Left kidney (tissue), 2 donors: ENCODE results near the gene CAAP1. TPM values are rescaled to one million over a fixed set of nuclear protein-coding genes. Genes with fewer than 3 reads are reported as not detected.
"Not testable (repeated sequence)": the region's sequence is repeated elsewhere in the genome, so short reads cannot be mapped to it uniquely, and the experiment has no call there.

Experiments used
- DNase-seq: peaks from one replicate; pipeline ENCODE4 v3.0.0-alpha.2; 2013
- polyA plus RNA-seq: library from polyadenylated mRNA; unstranded; fragments of 120-200 nt; gene quantifications from one replicate; pipeline ENCODE4 v1.2.1, GENCODE V29; 2013; ENCODE audit not compliant: insufficient read length

CAAP1 gene
- polyA plus RNA-seq, 1 donor: 46.8 TPM

GRCh38 chr9:26856413-26857032 is 36.1 kb downstream of the CAAP1 start:
- peak; percentile 33 for DNase-seq

- DNase-seq: no peak
Observed at GRCh38 chr9:26850995-26851394, 41.6 kb downstream of the CAAP1 start.

GRCh38 chr9:26833792-26834191 is 58.8 kb downstream of the CAAP1 start:
- peak; percentile 19 for DNase-seq

GRCh38 chr9:26828391-26828955 is 64.1 kb downstream of the CAAP1 start:
- not testable (repeated sequence) for DNase-seq

- DNase-seq: no peak
Observed at GRCh38 chr9:26814799-26815198, 77.8 kb downstream of the CAAP1 start.

GRCh38 chr9:26813247-26813646 is 79.4 kb downstream of the CAAP1 start:
- no peak for DNase-seq

- no peak for DNase-seq
Observed at GRCh38 chr9:26812217-26812616, 80.4 kb downstream of the CAAP1 start.

- DNase-seq: no peak
Observed at GRCh38 chr9:26811106-26811505, 81.5 kb downstream of the CAAP1 start.

- DNase-seq: no peak
Observed at GRCh38 chr9:26809795-26810194, 82.8 kb downstream of the CAAP1 start.

- no peak for DNase-seq
Observed at GRCh38 chr9:26807161-26807560, 85.4 kb downstream of the CAAP1 start.

- DNase-seq: no peak
Observed at GRCh38 chr9:26802921-26803320, 89.7 kb downstream of the CAAP1 start.

- DNase-seq: no peak
Observed at GRCh38 chr9:26801772-26802171, 90.8 kb downstream of the CAAP1 start.

GRCh38 chr9:26800322-26800721 is 92.3 kb downstream of the CAAP1 start:
- DNase-seq: no peak

- DNase-seq: no peak
Observed at GRCh38 chr9:26791274-26791673, 101.3 kb downstream of the CAAP1 start.

Other genes with a start within 250 kb of the CAAP1 start
- 58.2 TPM for gene PLAA, start 54.4 kb upstream of the CAAP1 start, polyA plus RNA-seq
- 50.1 TPM for gene IFT74, start 63.6 kb upstream of the CAAP1 start, polyA plus RNA-seq
- 19.4 TPM for gene LRRC19, start 112.9 kb upstream of the CAAP1 start, polyA plus RNA-seq
- gene TEK, start 216.4 kb upstream of the CAAP1 start, polyA plus RNA-seq: 34.4 TPM